H9 (cell line): ENCODE results near the gene MDH1. TPM values are rescaled to one million over a fixed set of nuclear protein-coding genes. Genes with fewer than 3 reads are reported as not detected.

Experiments
- DNase-seq: peaks from one replicate; pipeline ENCODE4 v3.0.0-alpha.2; 2017
- H2AFZ ChIP-seq: one replicate; pipeline ENCODE4 v1.6.1; 2013; ENCODE audit warnings: mild to moderate bottlenecking, low read length, control low read depth, moderate library complexity
- H2AK5ac ChIP-seq: 2 replicates; pipeline ENCODE4 v1.6.1; 2013; ENCODE audit warnings: low read length, control low read depth, mixed read lengths; ENCODE audit not compliant: insufficient read length
- H2BK120ac ChIP-seq: one replicate; pipeline ENCODE4 v1.6.1; 2013; ENCODE audit warnings: low read depth, mild to moderate bottlenecking, low read length, control low read depth, inconsistent platforms; ENCODE audit not compliant: poor library complexity, severe bottlenecking
- H2BK12ac ChIP-seq: 2 replicates; pipeline ENCODE4 v1.6.1; 2013; ENCODE audit warnings: low read length, control low read depth, mixed read lengths, low read depth; ENCODE audit not compliant: insufficient read length
- H2BK15ac ChIP-seq: 2 replicates; pipeline ENCODE4 v1.6.1; 2013; ENCODE audit warnings: low read depth, low read length, control low read depth
- H2BK20ac ChIP-seq: one replicate; pipeline ENCODE4 v1.6.1; 2013; ENCODE audit warnings: low read depth, mild to moderate bottlenecking, low read length, control low read depth, inconsistent platforms; ENCODE audit not compliant: poor library complexity, severe bottlenecking
- H2BK5ac ChIP-seq: 2 replicates; pipeline ENCODE4 v1.6.1; 2013; ENCODE audit warnings: low read length, control low read depth, mixed read lengths; ENCODE audit not compliant: insufficient read length
- H3K14ac ChIP-seq: 2 replicates; pipeline ENCODE4 v1.6.1; 2013; ENCODE audit warnings: low read length, control low read depth; ENCODE audit not compliant: insufficient read depth
- H3K18ac ChIP-seq: 2 replicates; pipeline ENCODE4 v1.6.1; 2013; ENCODE audit warnings: low read depth, mild to moderate bottlenecking, mixed read lengths, low read length, control low read depth; ENCODE audit not compliant: insufficient read length
- H3K23ac ChIP-seq: 2 replicates; pipeline ENCODE4 v1.6.1; 2013; ENCODE audit warnings: low read length, control low read depth, mixed read lengths, low read depth; ENCODE audit not compliant: insufficient read length
- H3K23me2 ChIP-seq: 2 replicates; pipeline ENCODE4 v1.6.1; 2013; ENCODE audit warnings: low read depth, mild to moderate bottlenecking, mixed read lengths, low read length, control low read depth; ENCODE audit not compliant: insufficient read length, poor library complexity, severe bottlenecking
- H3K27ac ChIP-seq: 2 replicates; pipeline ENCODE4 v1.5.1; 2013; ENCODE audit warnings: low read length, control low read depth, mixed read lengths, low read depth; ENCODE audit not compliant: insufficient read length
- H3K27me3 ChIP-seq: 2 replicates; pipeline ENCODE4 v1.6.1; 2013; ENCODE audit warnings: low read length, control low read depth, inconsistent platforms; ENCODE audit not compliant: insufficient read depth
- H3K4ac ChIP-seq: 2 replicates; pipeline ENCODE4 v1.6.1; 2013; ENCODE audit warnings: low read depth, mild to moderate bottlenecking, control low read depth, inconsistent platforms, low read length, moderate library complexity
- H3K4me1 ChIP-seq: 2 replicates; pipeline ENCODE4 v1.6.1; 2013; ENCODE audit warnings: low read length, control low read depth, inconsistent platforms; ENCODE audit not compliant: insufficient read depth
- H3K4me2 ChIP-seq: 2 replicates; pipeline ENCODE4 v1.6.1; 2013; ENCODE audit warnings: low read length, control low read depth, mixed read lengths; ENCODE audit not compliant: insufficient read length, insufficient read depth
- H3K56ac ChIP-seq: 2 replicates; pipeline ENCODE4 v1.6.1; 2013; ENCODE audit warnings: low read depth, mild to moderate bottlenecking, mixed read lengths, low read length, control low read depth; ENCODE audit not compliant: insufficient read length
- H3K79me1 ChIP-seq: 2 replicates; pipeline ENCODE4 v1.6.1; 2013; ENCODE audit warnings: low read depth, mild to moderate bottlenecking, moderate library complexity, low read length, control low read depth, inconsistent platforms; ENCODE audit not compliant: insufficient read depth, poor library complexity, severe bottlenecking
- H3K79me2 ChIP-seq: 2 replicates; pipeline ENCODE4 v1.6.1; 2013; ENCODE audit warnings: low read length, control low read depth, inconsistent platforms; ENCODE audit not compliant: insufficient read depth
- H3K9ac ChIP-seq: 2 replicates; pipeline ENCODE4 v1.6.1; 2013; ENCODE audit warnings: low read length, control low read depth, mixed read lengths; ENCODE audit not compliant: insufficient read length; ENCODE audit errors: extremely low read depth
- H3K9me3 ChIP-seq: one replicate; pipeline ENCODE4 v1.6.1; 2013; ENCODE audit warnings: low read depth, low read length, inconsistent platforms; ENCODE audit not compliant: control insufficient read depth
- H3T11ph ChIP-seq: one replicate; pipeline ENCODE4 v1.6.1; 2013; ENCODE audit warnings: mild to moderate bottlenecking, low read length, control low read depth, inconsistent platforms
- H4K20me1 ChIP-seq: one replicate; pipeline ENCODE4 v1.6.1; 2013; ENCODE audit not compliant: control insufficient read depth, insufficient read length, insufficient read depth
- H4K5ac ChIP-seq: 2 replicates; pipeline ENCODE4 v1.6.1; 2013; ENCODE audit warnings: low read depth, mild to moderate bottlenecking, mixed read lengths, low read length, control low read depth; ENCODE audit not compliant: insufficient read length
- H4K8ac ChIP-seq: replicated peaks from 2 replicates; pipeline ENCODE4 v1.6.1; 2013; ENCODE audit warnings: low read length, control low read depth, mixed read lengths, low read depth; ENCODE audit not compliant: insufficient read length
- H4K91ac ChIP-seq: 2 replicates; pipeline ENCODE4 v1.6.1; 2013; ENCODE audit warnings: low read depth, mild to moderate bottlenecking, moderate library complexity, mixed read lengths, low read length, control low read depth; ENCODE audit not compliant: insufficient read length
- H3K27ac Mint-ChIP-seq, 3 experiments: 2 replicates in 2 of 3; 3 replicates in 1 of 3; pipeline ENCODE4 v1.8.0; 2020 to 2021; ENCODE audit warnings: mixed read lengths in 3 of 3, mild to moderate bottlenecking in 1 of 3, moderate library complexity in 1 of 3
- H3K27me3 Mint-ChIP-seq: 2 replicates; pipeline ENCODE4 v1.8.0; 2021; ENCODE audit warnings: low read depth, mild to moderate bottlenecking, moderate library complexity, mixed read lengths
- H3K36me3 Mint-ChIP-seq, 3 experiments: 2 replicates in 2 of 3; 3 replicates in 1 of 3; pipeline ENCODE4 v1.8.0; 2020 to 2021; ENCODE audit warnings: low read depth in 3 of 3, mixed read lengths in 3 of 3; ENCODE audit not compliant: insufficient read depth in 1 of 3
- H3K4me1 Mint-ChIP-seq, 2 experiments: 2 replicates each; pipeline ENCODE4 v1.8.0; 2020; ENCODE audit warnings: mixed read lengths in 2 of 2
- H3K4me3 Mint-ChIP-seq, 2 experiments: 2 replicates in 1 of 2; 3 replicates in 1 of 2; pipeline ENCODE4 v1.8.0; 2020 to 2021; ENCODE audit warnings: mild to moderate bottlenecking in 2 of 2, mixed read lengths in 2 of 2, moderate library complexity in 1 of 2
- H3K9me3 Mint-ChIP-seq, 2 experiments: 2 replicates in 1 of 2; 3 replicates in 1 of 2; pipeline ENCODE4 v1.8.0; 2020; ENCODE audit warnings: mild to moderate bottlenecking in 2 of 2, mixed read lengths in 2 of 2, moderate library complexity in 1 of 2
- CTCF ChIP-seq: fragments of 200-600 bp; sonication (generic); conservative IDR thresholded peaks from 3 replicates; pipeline ENCODE4 v1.8.0; 2021; ENCODE audit warnings: antibody characterized with exemption, mild to moderate bottlenecking
- WGBS: extraction: QIAGEN DNeasy Blood & Tissue Kit; methylation state at CpG from one replicate; pipeline ENCODE4 v1.1.7; 2013; ENCODE audit warnings: missing lambda C conversion rate, low lambda C conversion rate, mixed read lengths; ENCODE audit not compliant: insufficient read length; ENCODE audit errors: extremely low coverage; 5-methylcytosine and 5-hydroxymethylcytosine counted together
- total RNA-seq: library from RNA; stranded (reverse); gene quantifications from 2 replicates; pipeline ENCODE4 v1.2.1, GENCODE V29; 2021

MDH1 gene
- total RNA-seq, 1 experiment from 2014 or later = 324 TPM

DNA sequence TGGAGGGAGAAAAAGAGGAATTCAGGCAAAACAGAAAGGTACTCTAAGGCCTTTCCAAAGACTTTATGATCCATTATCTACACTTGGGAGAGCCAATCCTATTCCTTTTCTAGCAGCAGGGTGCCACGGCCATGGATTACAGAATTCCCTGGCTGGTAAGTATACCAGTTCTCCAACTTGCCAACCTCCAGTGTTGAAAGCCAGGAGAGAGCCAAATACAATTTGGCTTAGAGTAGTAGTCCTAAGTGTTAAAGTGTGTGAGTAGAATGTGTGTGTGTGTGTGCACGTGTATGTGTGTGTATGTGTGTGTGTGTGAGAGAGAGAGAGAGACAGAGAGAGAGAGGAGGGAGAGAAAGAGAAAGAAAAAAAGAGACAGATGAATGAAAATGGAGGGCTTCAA lies 43.7 kb upstream of the MDH1 start:
- peak overlapping the region; percentile 31 to 90 (median 86); a peak in 6 of 7 replicates for H3K27ac Mint-ChIP-seq
- no peak overlapping the region for H4K5ac ChIP-seq
- no peaks in the 10 kb centered on the region for H3K9me3 Mint-ChIP-seq
- no peaks in the 10 kb centered on the region for H3K23me2 ChIP-seq
- no peaks in the 10 kb centered on the region for H3K79me1 ChIP-seq
- H3K23ac ChIP-seq = no peak overlapping the region
- no peak overlapping the region for H3K9ac ChIP-seq
- no peaks in the 10 kb centered on the region for H3K79me2 ChIP-seq
- H2BK120ac ChIP-seq = no peak overlapping the region
- H3K14ac ChIP-seq = no peak overlapping the region
- no peak overlapping the region for H3T11ph ChIP-seq
- H2BK5ac ChIP-seq = no peak overlapping the region
- no peak overlapping the region for H2BK15ac ChIP-seq
- H3K36me3 Mint-ChIP-seq = no peaks in the 10 kb centered on the region; a peak in 1 of 7 replicates
- H3K27me3 Mint-ChIP-seq = no peaks in the 10 kb centered on the region
- H3K9me3 ChIP-seq = no peaks in the 10 kb centered on the region
- H3K4me2 ChIP-seq = no peak overlapping the region
- no peak overlapping the region for H2BK12ac ChIP-seq
- no peak overlapping the region for H3K56ac ChIP-seq
- no peak overlapping the region for H2AK5ac ChIP-seq
- no peak overlapping the region; a peak in 1 of 5 replicates for H3K4me3 Mint-ChIP-seq
- DNase-seq = no peak
- H4K8ac ChIP-seq = no peak overlapping the region
- no peak overlapping the region for H3K4ac ChIP-seq
- peaks cover 11 to 14% of the 10 kb centered on the region in 2 experiments for H3K4me1 Mint-ChIP-seq
- H3K4me1 ChIP-seq = no peaks in the 10 kb centered on the region; the same call in 1 of the 2 replicates
- H4K20me1 ChIP-seq = no peaks in the 10 kb centered on the region
- no peak overlapping the region for H2AFZ ChIP-seq
- WGBS = no CpG with 5 or more reads among the region's 2 CpGs
- H2BK20ac ChIP-seq = no peak overlapping the region
- H3K27me3 ChIP-seq = no peaks in the 10 kb centered on the region
- no peak for TF ChIP-seq CTCF
- H3K18ac ChIP-seq = no peak overlapping the region
- no peak overlapping the region for H4K91ac ChIP-seq
- H3K27ac ChIP-seq = no peak overlapping the region
